ENCODE measurements around the gene FAT3.

DNA sequence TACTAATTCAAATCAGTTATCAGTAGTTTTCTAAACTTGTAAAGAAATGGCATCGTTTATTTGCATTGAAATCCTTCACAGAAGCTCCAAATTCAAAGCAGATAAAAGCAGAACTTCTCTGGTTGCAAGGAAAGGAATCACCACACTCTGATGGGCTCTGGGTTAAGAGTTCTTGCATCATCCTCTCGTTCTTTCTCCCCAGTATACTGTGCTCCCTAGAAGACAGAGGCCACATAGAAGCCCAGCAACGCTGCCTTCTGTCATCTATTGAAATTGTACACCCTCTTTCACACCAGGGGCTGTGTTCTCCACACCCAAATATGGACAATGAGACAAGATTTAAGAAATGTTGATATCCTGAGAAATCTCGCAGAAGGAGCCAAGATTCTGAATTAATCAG is 29.3 kb downstream of the FAT3 start:
- TF ChIP-seq POLR2A (IDR thresholded peaks at IDR 0.05; ENCODE audit: low read depth, low read length) = no peak
- TF ChIP-seq POLR2AphosphoS5 (IDR thresholded peaks at IDR 0.05; ENCODE audit: low read depth, low read length) = no peak
